RWPE1 (cell line): ENCODE measurements around the gene CRYL1.

ENCODE experiments used
- CTCF ChIA-PET: fragments of 350-600 bp; sonication (Branson Sonifier 250); formaldehyde crosslinking; extraction: SDS; loops from one replicate; lab custom pipeline; 2021; lab: Yijun Ruan, JAX
- POLR2A ChIA-PET: fragments of 400-600 bp; formaldehyde crosslinking; extraction: SDS; loops from one replicate; lab custom pipeline; 2020; ENCODE audit warnings: antibody characterized with exemption; ENCODE audit not compliant: low non-redundant PET; lab: Yijun Ruan, JAX
- DNase-seq: peaks from one replicate; pipeline ENCODE4 v3.0.0; 2012; ENCODE audit warnings: low spot score
- H3K27ac ChIP-seq: fragments of 450-650 bp; 2 replicates; pipeline ENCODE4 v1.5.1; 2017
- CTCF ChIP-seq: fragments of 450-650 bp; conservative IDR thresholded peaks from 2 replicates; pipeline ENCODE4 v1.5.1; 2017; ENCODE audit warnings: low read depth, mild to moderate bottlenecking

CRYL1 gene

GRCh38 chr13:20465218-20465879 is 60.3 kb downstream of the CRYL1 start:
- H3K27ac ChIP-seq = peak overlapping the region; percentile 73
- ChIA-PET CTCF (no interaction called here), POLR2A (no interaction called here)
- no peak for TF ChIP-seq CTCF
- peak; percentile 24 for DNase-seq

GRCh38 chr13:20462921-20463320 is 62.7 kb downstream of the CRYL1 start:
- CTCF ChIA-PET = interaction anchor here (0.7 kb wide), 1 partner anchor 703 kb away, joined by 3 read pairs; no protein-coding TSS in a partner anchor
- DNase-seq = no peak
- no peak for TF ChIP-seq CTCF
- peak overlapping the region; percentile 79 for H3K27ac ChIP-seq
- POLR2A ChIA-PET = no interaction called here

- POLR2A ChIA-PET = no interaction called here
- no peak for DNase-seq
- H3K27ac ChIP-seq = peak overlapping the region; percentile 79
- no peak for TF ChIP-seq CTCF
- CTCF ChIA-PET = interaction anchor here (0.6 to 0.7 kb wide), 2 partner anchors 510 to 702 kb away, joined by 3 read pairs; no protein-coding TSS in a partner anchor
These were observed 63.1 kb downstream of the CRYL1 start for GRCh38 chr13:20462533-20462915.

- no peak for DNase-seq
- ChIA-PET POLR2A (no interaction called here), CTCF (interaction anchor here (0.6 to 0.7 kb wide), 2 partner anchors 510 to 702 kb away, joined by 3 read pairs; no protein-coding TSS in a partner anchor)
- peak overlapping the region; percentile 79 for H3K27ac ChIP-seq
- no peak for TF ChIP-seq CTCF
These were observed 63.7 kb downstream of the CRYL1 start for GRCh38 chr13:20461860-20462532.

GRCh38 chr13:20461481-20461859 is 64.2 kb downstream of the CRYL1 start:
- CTCF ChIA-PET = no interaction called here
- no peak for TF ChIP-seq CTCF
- no peak for DNase-seq
- POLR2A ChIA-PET = no interaction called here
- H3K27ac ChIP-seq = peak overlapping the region; percentile 79

GRCh38 chr13:20460761-20461160 is 64.9 kb downstream of the CRYL1 start:
- no peak for DNase-seq
- no peak for TF ChIP-seq CTCF
- ChIA-PET CTCF (interaction anchor here (0.6 to 0.7 kb wide), 2 partner anchors 157 to 264 kb away, joined by 3 to 4 read pairs; no protein-coding TSS in a partner anchor), POLR2A (no interaction called here)
- peak overlapping the region; percentile 28; the same call in 1 of the 2 replicates for H3K27ac ChIP-seq
